GM23338 (cell line): ENCODE measurements around the gene FHIT. TPM values are rescaled to one million over a fixed set of nuclear protein-coding genes. Genes with fewer than 3 reads are reported as not detected.

ENCODE experiments used
- ATAC-seq: fragments of 200-7000 bp; cut with Tn5 transposase; 3 replicates; pipeline ENCODE4 v1.9.1; 2020
- DNase-seq: peaks from one replicate; pipeline ENCODE4 v3.0.0-alpha.2; 2015; ENCODE audit warnings: low spot score
- H2AFZ ChIP-seq: fragments of 200-600 bp; sonication (generic); 2 replicates; pipeline ENCODE4 v1.8.0; 2016; ENCODE audit warnings: antibody characterized with exemption, mild to moderate bottlenecking, moderate library complexity
- H3F3A ChIP-seq: fragments of 200-600 bp; sonication (generic); replicated peaks from 2 replicates; pipeline ENCODE4 v1.8.0; 2017; ENCODE audit warnings: antibody characterized with exemption, mixed run types, low read depth
- H3K27ac ChIP-seq: fragments of 200-600 bp; sonication (generic); 2 replicates; pipeline ENCODE4 v1.6.1; 2016; ENCODE audit warnings: low read depth
- H3K27me3 ChIP-seq: fragments of 200-600 bp; sonication (generic); 2 replicates; pipeline ENCODE4 v1.8.0; 2016; ENCODE audit warnings: mild to moderate bottlenecking, mixed run types, moderate library complexity; ENCODE audit not compliant: insufficient read depth
- H3K36me3 ChIP-seq: fragments of 200-600 bp; sonication (generic); 2 replicates; pipeline ENCODE4 v1.8.0; 2016; ENCODE audit warnings: mild to moderate bottlenecking; ENCODE audit not compliant: insufficient read depth
- H3K4me1 ChIP-seq: fragments of 200-600 bp; sonication (generic); 2 replicates; pipeline ENCODE4 v1.8.0; 2016; ENCODE audit warnings: mild to moderate bottlenecking, moderate library complexity; ENCODE audit not compliant: insufficient read depth
- H3K4me2 ChIP-seq: fragments of 200-600 bp; sonication (generic); 2 replicates; pipeline ENCODE4 v1.7.1; 2017; ENCODE audit warnings: mixed run types
- H3K4me3 ChIP-seq: fragments of 200-600 bp; sonication (generic); 2 replicates; pipeline ENCODE4 v1.6.1; 2016; ENCODE audit warnings: mixed run types
- H3K79me2 ChIP-seq: fragments of 200-600 bp; sonication (generic); replicated peaks from 2 replicates; pipeline ENCODE4 v1.8.0; 2017; ENCODE audit warnings: mild to moderate bottlenecking; ENCODE audit not compliant: insufficient read depth
- H3K9me2 ChIP-seq: fragments of 200-600 bp; sonication (generic); 2 replicates; pipeline ENCODE4 v1.8.0; 2017; ENCODE audit not compliant: insufficient read depth
- H4K20me1 ChIP-seq: fragments of 200-600 bp; sonication (generic); replicated peaks from 2 replicates; pipeline ENCODE4 v1.8.0; 2017; ENCODE audit warnings: mild to moderate bottlenecking; ENCODE audit not compliant: insufficient read depth
- H3K27ac Mint-ChIP-seq: 2 replicates; pipeline ENCODE4 v1.8.0; 2020; ENCODE audit warnings: inconsistent platforms, mild to moderate bottlenecking, moderate library complexity, mixed read lengths
- H3K27me3 Mint-ChIP-seq: 3 replicates; pipeline ENCODE4 v1.8.0; 2022; ENCODE audit warnings: low read depth, mild to moderate bottlenecking, moderate library complexity, mixed read lengths, inconsistent platforms; ENCODE audit not compliant: insufficient read depth, poor library complexity
- H3K36me3 Mint-ChIP-seq: 3 replicates; pipeline ENCODE4 v1.8.0; 2021; ENCODE audit warnings: low read depth, mild to moderate bottlenecking, inconsistent platforms, moderate library complexity, mixed read lengths
- H3K4me1 Mint-ChIP-seq: 3 replicates; pipeline ENCODE4 v1.8.0; 2020; ENCODE audit warnings: mild to moderate bottlenecking, inconsistent platforms, mixed read lengths
- H3K4me3 Mint-ChIP-seq: 3 replicates; pipeline ENCODE4 v1.8.0; 2021; ENCODE audit warnings: moderate library complexity, mild to moderate bottlenecking, inconsistent platforms, mixed read lengths
- H3K9me3 Mint-ChIP-seq: 3 replicates; pipeline ENCODE4 v1.8.0; 2020; ENCODE audit warnings: moderate library complexity, mild to moderate bottlenecking, inconsistent platforms, mixed read lengths
- CREB1 ChIP-seq: fragments of 250-450 bp; sonication (Bioruptor Pico); IDR thresholded peaks from 2 replicates; pipeline ENCODE4 v1.5.0; 2020; ENCODE audit warnings: low read depth, mild to moderate bottlenecking, moderate library complexity
- ETS1 ChIP-seq: IDR thresholded peaks from 2 replicates; pipeline ENCODE4 v1.6.1; 2016; ENCODE audit warnings: antibody characterized with exemption
- EZH2 ChIP-seq: fragments of 200-600 bp; sonication (generic); IDR thresholded peaks from one replicate; pipeline ENCODE4 v1.8.0; 2017; ENCODE audit warnings: antibody characterized with exemption, mild to moderate bottlenecking, low read depth; ENCODE audit not compliant: unreplicated experiment
- EZH2phosphoT487 ChIP-seq: fragments of 200-600 bp; sonication (generic); IDR thresholded peaks from one replicate; pipeline ENCODE4 v1.8.1; 2018; ENCODE audit warnings: antibody characterized with exemption; ENCODE audit not compliant: unreplicated experiment
- JUNB ChIP-seq: IDR thresholded peaks from one replicate; pipeline ENCODE4 v1.6.1; 2016; ENCODE audit warnings: antibody characterized with exemption; ENCODE audit not compliant: unreplicated experiment
- NANOG ChIP-seq: IDR thresholded peaks from 2 replicates; pipeline ENCODE4 v1.6.1; 2016; ENCODE audit warnings: antibody characterized with exemption, borderline replicate concordance
- POLR2AphosphoS5 ChIP-seq: IDR thresholded peaks from 2 replicates; pipeline ENCODE4 v1.6.1; 2016; ENCODE audit warnings: antibody characterized with exemption, low read depth
- REST ChIP-seq: IDR thresholded peaks from one replicate; pipeline ENCODE4 v1.6.1; 2018; ENCODE audit warnings: antibody characterized with exemption; ENCODE audit not compliant: unreplicated experiment
- STAT1 ChIP-seq: IDR thresholded peaks from one replicate; pipeline ENCODE4 v1.6.1; 2016; ENCODE audit warnings: antibody characterized with exemption; ENCODE audit not compliant: unreplicated experiment
- ZNF114 ChIP-seq: fragments of 250-450 bp; sonication (Bioruptor Pico); IDR thresholded peaks from 2 replicates; pipeline ENCODE4 v1.5.0; 2020; ENCODE audit warnings: mild to moderate bottlenecking, moderate library complexity
- ZNF331 ChIP-seq: fragments of 250-450 bp; sonication (Bioruptor Pico); IDR thresholded peaks from 2 replicates; pipeline ENCODE4 v1.5.0; 2020; ENCODE audit warnings: low read depth, mild to moderate bottlenecking, moderate library complexity
- ZNF462 ChIP-seq: fragments of 250-450 bp; sonication (Bioruptor Pico); IDR thresholded peaks from 2 replicates; pipeline ENCODE4 v1.5.0; 2020; ENCODE audit warnings: mild to moderate bottlenecking, moderate library complexity
- polyA plus RNA-seq: library from polyadenylated mRNA; unstranded; fragments of >200 nt; fragmentation: Nextera tagmentation; extraction: Ambion mirVana; gene quantifications from 2 replicates; pipeline ENCODE4 v1.2.1, GENCODE V29; 2016
- total RNA-seq: library from RNA; depleted of rRNA; stranded (reverse); fragments of >200 nt; shearing (Covaris generic); gene quantifications from 2 replicates; pipeline ENCODE4 v1.2.3, GENCODE V29; 2014
- TF ChIP-seq, protein P1 (sequence below), 2 experiments: fragments of 200-600 bp in 1 of 2; sonication (generic) in 1 of 2; conservative IDR thresholded peaks; 2 replicates each; pipeline versions ENCODE4 v1.5.1 to v1.6.1; 2016 to 2017; ENCODE audit warnings: antibody characterized with exemption in 2 of 2, low read depth in 2 of 2, mild to moderate bottlenecking in 2 of 2, moderate library complexity in 1 of 2

The FHIT gene
- total and polyA plus RNA-seq, 2 experiments from 2014 or later: 3.0 to 8.3 TPM

DNA sequence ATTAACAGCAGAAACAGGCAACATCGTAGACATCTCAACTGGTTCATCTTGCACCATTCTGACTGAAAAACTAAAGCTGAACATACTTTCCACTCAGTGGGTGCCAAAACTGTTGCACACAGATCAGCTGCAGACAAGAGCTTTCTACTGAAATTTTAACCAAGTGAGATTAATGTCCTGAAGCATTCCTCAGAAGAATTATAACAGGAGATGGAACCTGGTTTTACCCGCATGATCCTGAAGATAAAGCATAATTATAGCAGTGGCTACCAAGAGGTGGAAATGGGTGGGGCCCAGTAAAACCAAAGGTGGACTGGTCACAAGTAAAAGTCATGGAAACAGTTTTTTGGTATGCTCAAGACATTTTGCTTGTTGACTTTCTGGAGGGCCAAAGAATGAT lies 858.8 kb downstream of the FHIT start:
- Histone ChIP-seq H3K4me1 (no peaks in the 10 kb centered on the region), H4K20me1 (no peaks in the 10 kb centered on the region), H3K4me3 (no peak overlapping the region), H3K27me3 (no peaks in the 10 kb centered on the region), H3F3A (no peaks in the 10 kb centered on the region), H3K27ac (no peak overlapping the region), H3K9me2 (peaks cover 12% of the 10 kb centered on the region), H2AFZ (peak overlapping the region; percentile 6; the same call in 1 of the 2 replicates), H3K4me2 (no peak overlapping the region), H3K79me2 (no peaks in the 10 kb centered on the region), H3K36me3 (no peaks in the 10 kb centered on the region)
- ATAC-seq: no peak
- no peaks in the 10 kb centered on the region for H3K27me3 Mint-ChIP-seq
- no peak for DNase-seq
- no peaks in the 10 kb centered on the region for H3K9me3 Mint-ChIP-seq
- H3K4me3 Mint-ChIP-seq: no peak overlapping the region
- H3K27ac Mint-ChIP-seq: no peak overlapping the region
- H3K4me1 Mint-ChIP-seq: no peaks in the 10 kb centered on the region
- TF ChIP-seq ETS1: no peak
- TF ChIP-seq EZH2: no peak
- TF ChIP-seq, protein P1, sequence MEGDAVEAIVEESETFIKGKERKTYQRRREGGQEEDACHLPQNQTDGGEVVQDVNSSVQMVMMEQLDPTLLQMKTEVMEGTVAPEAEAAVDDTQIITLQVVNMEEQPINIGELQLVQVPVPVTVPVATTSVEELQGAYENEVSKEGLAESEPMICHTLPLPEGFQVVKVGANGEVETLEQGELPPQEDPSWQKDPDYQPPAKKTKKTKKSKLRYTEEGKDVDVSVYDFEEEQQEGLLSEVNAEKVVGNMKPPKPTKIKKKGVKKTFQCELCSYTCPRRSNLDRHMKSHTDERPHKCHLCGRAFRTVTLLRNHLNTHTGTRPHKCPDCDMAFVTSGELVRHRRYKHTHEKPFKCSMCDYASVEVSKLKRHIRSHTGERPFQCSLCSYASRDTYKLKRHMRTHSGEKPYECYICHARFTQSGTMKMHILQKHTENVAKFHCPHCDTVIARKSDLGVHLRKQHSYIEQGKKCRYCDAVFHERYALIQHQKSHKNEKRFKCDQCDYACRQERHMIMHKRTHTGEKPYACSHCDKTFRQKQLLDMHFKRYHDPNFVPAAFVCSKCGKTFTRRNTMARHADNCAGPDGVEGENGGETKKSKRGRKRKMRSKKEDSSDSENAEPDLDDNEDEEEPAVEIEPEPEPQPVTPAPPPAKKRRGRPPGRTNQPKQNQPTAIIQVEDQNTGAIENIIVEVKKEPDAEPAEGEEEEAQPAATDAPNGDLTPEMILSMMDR (conservative IDR thresholded peaks at IDR 0.05; ENCODE audit: low read depth in 2 of 2): no peak
- TF ChIP-seq POLR2AphosphoS5: no peak
- TF ChIP-seq NANOG: no peak
- TF ChIP-seq REST: no peak
- TF ChIP-seq ZNF331 (CRISPR knock-in tag): no peak
- TF ChIP-seq EZH2phosphoT487: no peak
- no peak for TF ChIP-seq ZNF114 (CRISPR knock-in tag)
- no peak for TF ChIP-seq CREB1 (CRISPR knock-in tag)
- TF ChIP-seq ZNF462 (CRISPR knock-in tag): no peak
- no peak for TF ChIP-seq JUNB
- TF ChIP-seq STAT1: no peak
- no peaks in the 10 kb centered on the region; the same call in 2 of the 3 replicates for H3K36me3 Mint-ChIP-seq
